GM19238 (cell line): ENCODE results near the gene ATP6V1G1.

Experiments used
- DNase-seq: peaks from one replicate; pipeline ENCODE4 v3.0.0; 2011; ENCODE audit warnings: low spot score; ENCODE audit not compliant: insufficient read length

Gene ATP6V1G1

GRCh38 chr9:114611516-114612271, 24.1 kb downstream of the ATP6V1G1 start:
- DNase-seq, result no peak

GRCh38 chr9:114612272-114612923, 24.8 kb downstream of the ATP6V1G1 start:
- no peak for DNase-seq

- DNase-seq, result no peak
Observed at GRCh38 chr9:114613087-114613486, 25.5 kb downstream of the ATP6V1G1 start.

GRCh38 chr9:114613919-114614318, 26.4 kb downstream of the ATP6V1G1 start:
- no peak for DNase-seq

GRCh38 chr9:114614373-114614772, 26.8 kb downstream of the ATP6V1G1 start:
- DNase-seq, result no peak

GRCh38 chr9:114616684-114617520, 29.3 kb downstream of the ATP6V1G1 start:
- peak; percentile 31 for DNase-seq

- peak; percentile 31 for DNase-seq
Observed at GRCh38 chr9:114619191-114619761, 31.7 kb downstream of the ATP6V1G1 start.

- DNase-seq, result no peak
Observed at GRCh38 chr9:114621561-114621960, 34.0 kb downstream of the ATP6V1G1 start.

GRCh38 chr9:114621975-114622609, 34.5 kb downstream of the ATP6V1G1 start:
- DNase-seq, result no peak

- DNase-seq, result no peak
Observed at GRCh38 chr9:114624677-114625076, 37.1 kb downstream of the ATP6V1G1 start.

GRCh38 chr9:114626415-114627020, 38.9 kb downstream of the ATP6V1G1 start:
- no peak for DNase-seq

- no peak for DNase-seq
Observed at GRCh38 chr9:114627553-114627952, 40.0 kb downstream of the ATP6V1G1 start.

GRCh38 chr9:114629563-114630090, 42.1 kb downstream of the ATP6V1G1 start:
- no peak for DNase-seq

GRCh38 chr9:114631166-114631565, 43.6 kb downstream of the ATP6V1G1 start:
- DNase-seq, result no peak

GRCh38 chr9:114633438-114634089, 46.0 kb downstream of the ATP6V1G1 start:
- DNase-seq, result no peak

GRCh38 chr9:114634387-114634786, 46.8 kb downstream of the ATP6V1G1 start:
- DNase-seq, result no peak

GRCh38 chr9:114638404-114638803, 50.8 kb downstream of the ATP6V1G1 start:
- no peak for DNase-seq

GRCh38 chr9:114641967-114642366, 54.4 kb downstream of the ATP6V1G1 start:
- DNase-seq, result no peak

- no peak for DNase-seq
Observed at GRCh38 chr9:114643001-114643400, 55.4 kb downstream of the ATP6V1G1 start.

- no peak for DNase-seq
Observed at GRCh38 chr9:114643896-114644295, 56.3 kb downstream of the ATP6V1G1 start.
